Endothelial cell of umbilical vein (primary cell): Measurements from ENCODE around the gene ARHGEF17. TPM values are rescaled to one million over a fixed set of nuclear protein-coding genes. Genes with fewer than 3 reads are reported as not detected.

Experiments
- BruUV-seq: library from RNA; stranded (reverse); fragments of 400-500 nt; replicated peaks from 2 replicates; lab custom pipeline; 2021; lab: Mats Ljungman, UMichigan
- CTCF ChIA-PET: fragments of 300-600, 350-600 bp; sonication (Branson Sonifier 250); formaldehyde crosslinking; loops from one replicate; lab custom pipeline; 2021; ENCODE audit warnings: antibody characterized with exemption, inconsistent platforms; lab: Charles Lee
- POLR2A ChIA-PET: fragments of 300-600, 350-600 bp; sonication (Branson Sonifier 250); formaldehyde crosslinking; loops from one replicate; lab custom pipeline; 2021; ENCODE audit warnings: antibody characterized with exemption, inconsistent platforms; lab: Charles Lee
- DNase-seq: peaks from one replicate; pipeline ENCODE4 v3.0.0-alpha.2; 2011; ENCODE audit warnings: low read depth, low spot score
- FAIRE-seq: peaks from 2 replicates; lab custom pipeline; 2011; peaks lifted over from hg19 to GRCh38; lab: Jason Lieb, UNC
- H2AFZ ChIP-seq: 2 replicates; pipeline ENCODE4 v1.6.0; 2012; ENCODE audit warnings: low read depth, low read length, control low read depth, inconsistent platforms
- H3K27ac ChIP-seq: 2 replicates; pipeline ENCODE4 v1.5.1; 2011; ENCODE audit warnings: low read depth, mild to moderate bottlenecking, control low read depth, low read length, moderate library complexity; ENCODE audit not compliant: insufficient read depth
- H3K27me3 ChIP-seq, 2 experiments: 2 replicates each; pipeline versions ENCODE4 v1.6.0 to v1.6.1; 2011; ENCODE audit warnings: low read length in 2 of 2, mixed read lengths in 1 of 2; ENCODE audit not compliant: control insufficient read depth in 2 of 2, insufficient read depth in 2 of 2
- H3K36me3 ChIP-seq, 2 experiments: 2 replicates in 1 of 2; 3 replicates in 1 of 2; pipeline ENCODE4 v1.5.1; 2011; ENCODE audit warnings: low read length in 2 of 2, mild to moderate bottlenecking in 1 of 2, moderate library complexity in 1 of 2; ENCODE audit not compliant: control insufficient read depth in 2 of 2, insufficient read depth in 2 of 2; ENCODE audit errors: extremely low read depth in 1 of 2
- H3K4me1 ChIP-seq: 3 replicates; pipeline ENCODE4 v1.5.1; 2011; ENCODE audit warnings: mild to moderate bottlenecking, low read length; ENCODE audit not compliant: control insufficient read depth, insufficient read depth; ENCODE audit errors: extremely low read depth
- H3K4me2 ChIP-seq: 2 replicates; pipeline ENCODE4 v1.6.1; 2011; ENCODE audit warnings: low read length, control low read depth, mixed read lengths; ENCODE audit not compliant: insufficient read depth
- H3K4me3 ChIP-seq, 3 experiments: fragments of 200-600 bp in 1 of 3; sonication (generic), shearing (Covaris generic) in 1 of 3; replicated peaks in 1 of 3; 2 replicates each; pipeline ENCODE4 v1.5.1; 2011 to 2016; ENCODE audit warnings: control low read depth in 3 of 3, low read length in 3 of 3, mild to moderate bottlenecking in 2 of 3, inconsistent platforms in 1 of 3, low read depth in 1 of 3, moderate library complexity in 1 of 3; ENCODE audit not compliant: insufficient read depth in 1 of 3
- H3K79me2 ChIP-seq: 2 replicates; pipeline ENCODE4 v1.6.0; 2012; ENCODE audit warnings: low read length, inconsistent platforms; ENCODE audit not compliant: control insufficient read depth, insufficient read depth
- H3K9ac ChIP-seq: replicated peaks from 2 replicates; pipeline ENCODE3; 2011; ENCODE audit warnings: low read length, control low read depth; ENCODE audit not compliant: insufficient read depth; ENCODE audit errors: extremely low read depth
- H3K9me1 ChIP-seq: replicated peaks from 3 replicates; pipeline ENCODE4 v1.6.0; 2011; ENCODE audit warnings: mild to moderate bottlenecking, low read length; ENCODE audit not compliant: control insufficient read depth, insufficient read depth; ENCODE audit errors: extremely low read depth
- H3K9me3 ChIP-seq: replicated peaks from 2 replicates; pipeline ENCODE4 v1.5.1; 2012; ENCODE audit warnings: low read length, inconsistent platforms; ENCODE audit not compliant: control insufficient read depth, insufficient read depth
- H4K20me1 ChIP-seq: replicated peaks from 2 replicates; pipeline ENCODE3; 2011; ENCODE audit warnings: mild to moderate bottlenecking, low read length; ENCODE audit not compliant: control insufficient read depth, insufficient read depth; ENCODE audit errors: extremely low read depth
- CTCF ChIP-seq, 2 donors: IDR thresholded peaks; 1 replicate in 1 of 2; 2 replicates in 1 of 2; pipeline ENCODE4 v1.5.1; 2011; ENCODE audit warnings: low read length in 2 of 2, mild to moderate bottlenecking in 2 of 2, moderate library complexity in 2 of 2, control low read depth in 1 of 2, inconsistent platforms in 1 of 2, low read depth in 1 of 2; ENCODE audit not compliant: insufficient read depth in 1 of 2; ENCODE audit errors: extremely low read depth in 1 of 2
- EZH2 ChIP-seq: IDR thresholded peaks from 2 replicates; pipeline ENCODE4 v1.6.1; 2012; ENCODE audit warnings: borderline replicate concordance, low read depth, mild to moderate bottlenecking, moderate library complexity, low read length, inconsistent platforms; ENCODE audit not compliant: severe bottlenecking
- FOS ChIP-seq: IDR thresholded peaks from 2 replicates; pipeline ENCODE4 v1.6.1; 2011; ENCODE audit warnings: mild to moderate bottlenecking, low read length, moderate library complexity, borderline replicate concordance; ENCODE audit not compliant: insufficient read depth
- GATA2 ChIP-seq: IDR thresholded peaks from 2 replicates; pipeline ENCODE4 v1.7.0; 2011; ENCODE audit warnings: low read depth, mild to moderate bottlenecking, moderate library complexity, mixed read lengths, low read length; ENCODE audit not compliant: insufficient read length, insufficient read depth
- JUN ChIP-seq: IDR thresholded peaks from 2 replicates; pipeline ENCODE4 v1.6.1; 2011; ENCODE audit warnings: borderline replicate concordance, low read depth; ENCODE audit not compliant: insufficient read length, insufficient read depth
- MAX ChIP-seq: IDR thresholded peaks from 2 replicates; pipeline ENCODE4 v1.6.1; 2011; ENCODE audit not compliant: insufficient read depth, insufficient read length
- MYC ChIP-seq: IDR thresholded peaks from one replicate; pipeline ENCODE4 v1.6.1; 2011; ENCODE audit warnings: mild to moderate bottlenecking, low read depth, low read length
- POLR2A ChIP-seq: IDR thresholded peaks from 2 replicates; pipeline ENCODE4 v1.6.1; 2012; ENCODE audit warnings: low read depth, mild to moderate bottlenecking, control low read depth, low read length
- POLR2AphosphoS5 ChIP-seq: IDR thresholded peaks from 2 replicates; pipeline ENCODE4 v1.6.1; 2012; ENCODE audit warnings: low read depth, mild to moderate bottlenecking, control low read depth, low read length, moderate library complexity; ENCODE audit not compliant: insufficient read depth
- dilution Hi-C: fragments of 300-500 bp; cut with MboI; formaldehyde crosslinking; loops from one replicate; pipeline ENCODE4 v1.15.0; 2019; ENCODE audit warnings: low sequenced_read_pairs; ENCODE audit not compliant: extremely low pct_ligation_motif_present
- intact Hi-C: fragments of 100-400 bp; cut with micrococcal nuclease; formaldehyde crosslinking; loops from one replicate; pipeline ENCODE4 v1.10.0; 2022
- polyA plus RNA-seq, 4 experiments: library from polyadenylated mRNA; depleted of rRNA in 3 of 4; stranded (reverse) in 3 of 4; unstranded in 1 of 4; fragments of >200 nt; gene quantifications; 2 replicates each; pipeline versions ENCODE4 v1.2.1 to v1.2.3, GENCODE V29; 2011 to 2012; ENCODE audit warnings: missing spikeins in 1 of 4
- total RNA-seq: library from RNA; stranded (reverse); gene quantifications from 2 replicates; pipeline ENCODE4 v1.2.3, GENCODE V29; 2021

Gene ARHGEF17
- total and polyA plus RNA-seq, 2 donors (not counting 3 experiments of a cell fraction or from before 2014, with no cell fraction given), result 74.9 to 89.9 TPM

- H3K27ac ChIP-seq, result no peak overlapping the region
- no peaks in the 10 kb centered on the region for H3K9me3 ChIP-seq
- no peak overlapping the region for H2AFZ ChIP-seq
- H3K4me2 ChIP-seq, result no peak overlapping the region
- H3K9me1 ChIP-seq, result no peaks in the 10 kb centered on the region
- FAIRE-seq (no peak), DNase-seq (no peak)
- dilution Hi-C loops (no loop called here), intact Hi-C loops (no loop called here)
- peaks cover 0 to 9% of the 10 kb centered on the region in 2 experiments for H3K36me3 ChIP-seq
- CTCF ChIA-PET, result interaction anchor here (0.9 to 6.6 kb wide), 5 partner anchors 8 to 25 kb away, joined by 3 to 43 read pairs (median 5); partner anchors contain the start of gene ARHGEF17
- no TSS peak for BruUV-seq
- peaks cover 10% of the 10 kb centered on the region for H3K79me2 ChIP-seq
- no peak overlapping the region for H3K4me3 ChIP-seq
- H3K9ac ChIP-seq, result no peak overlapping the region
- POLR2A ChIA-PET, result interaction anchor here (0.9 to 1.0 kb wide), 2 partner anchors 8 to 18 kb away, joined by 3 read pairs; no protein-coding TSS in a partner anchor
- no peaks in the 10 kb centered on the region for H3K27me3 ChIP-seq
- H3K4me1 ChIP-seq, result peaks cover 33% of the 10 kb centered on the region
- TF ChIP-seq JUN, result no peak
- no peak for TF ChIP-seq MAX
- no peak for TF ChIP-seq FOS
- H4K20me1 ChIP-seq, result no peaks in the 10 kb centered on the region
Measured at GRCh38 chr11:73326929-73327811, 19.1 kb downstream of the ARHGEF17 start.

DNA sequence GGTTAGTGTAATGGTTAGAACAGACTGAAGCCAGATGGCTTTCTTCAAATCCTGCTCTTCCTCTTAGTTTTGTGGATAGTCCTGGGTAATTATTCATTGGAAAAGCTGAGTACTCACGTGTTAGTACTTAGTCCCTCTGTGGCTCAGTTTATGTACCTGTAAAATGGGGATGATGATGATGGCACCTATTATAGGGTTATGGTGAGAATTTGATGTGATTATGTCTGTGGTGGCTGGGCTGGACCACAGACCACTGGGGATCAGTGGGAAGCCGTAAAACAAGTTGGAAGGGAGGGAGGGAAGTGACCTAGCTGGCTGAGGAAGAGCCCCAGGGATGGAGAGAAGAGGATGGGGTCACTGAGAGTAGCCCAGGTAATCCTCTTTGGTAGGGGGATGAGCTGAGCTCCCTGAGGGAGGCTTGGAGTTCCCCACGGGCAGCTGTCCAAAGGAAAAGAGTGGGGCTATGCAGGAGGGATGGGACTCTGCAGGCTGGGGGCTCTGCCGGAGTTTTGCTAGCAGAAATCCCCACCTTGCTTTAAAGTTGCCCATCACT, 19.8 kb downstream of the ARHGEF17 start:
- FAIRE-seq (no peak), DNase-seq (no peak)
- Histone ChIP-seq H4K20me1 (no peaks in the 10 kb centered on the region), H3K27ac (no peak overlapping the region), H3K79me2 (peaks cover 11% of the 10 kb centered on the region), H3K9me1 (no peaks in the 10 kb centered on the region), H3K4me1 (peaks cover 26% of the 10 kb centered on the region), H2AFZ (no peak overlapping the region), H3K4me3 (no peak overlapping the region), H3K36me3 (peaks cover 0 to 9% of the 10 kb centered on the region in 2 experiments), H3K27me3 (no peaks in the 10 kb centered on the region), H3K9ac (no peak overlapping the region), H3K9me3 (no peaks in the 10 kb centered on the region), H3K4me2 (no peak overlapping the region)
- BruUV-seq, result no TSS peak
- intact Hi-C loops, result no loop called here
- ChIA-PET CTCF (interaction anchor here (0.9 to 6.6 kb wide), 7 partner anchors 7 to 33 kb away, joined by 3 to 43 read pairs (median 5); partner anchors contain the start of gene ARHGEF17), POLR2A (interaction anchor here (0.9 to 1.0 kb wide), 2 partner anchors 8 to 19 kb away, joined by 3 read pairs; no protein-coding TSS in a partner anchor)
- no peak for TF ChIP-seq GATA2
- no peak for TF ChIP-seq FOS
- TF ChIP-seq JUN, result no peak
- no peak for TF ChIP-seq POLR2A
- TF ChIP-seq MAX, result no peak
- no peak for TF ChIP-seq MYC
- TF ChIP-seq CTCF (IDR thresholded peaks at IDR 0.05; ENCODE audit: extremely low read depth in 1 of 2, insufficient read depth in 1 of 2, low read depth in 1 of 2, low read length in 2 of 2), result no peak
- no peak for TF ChIP-seq POLR2AphosphoS5
- no peak for TF ChIP-seq EZH2
- dilution Hi-C loops, result no loop called here
